Colonic mucosa (tissue), 4 donors: ENCODE data around the gene C3orf49. TPM values are rescaled to one million over a fixed set of nuclear protein-coding genes. Genes with fewer than 3 reads are reported as not detected.

Source experiments
- DNase-seq: peaks from one replicate; pipeline ENCODE4 v3.0.0-alpha.2; 2020
- H3K27ac ChIP-seq: fragments of 200-600 bp; one replicate; pipeline ENCODE4 v1.8.0; 2021
- H3K27me3 ChIP-seq: fragments of 200-600 bp; one replicate; pipeline ENCODE4 v1.8.0; 2021
- H3K36me3 ChIP-seq: fragments of 200-600 bp; one replicate; pipeline ENCODE4 v1.8.0; 2021
- H3K4me1 ChIP-seq: fragments of 200-600 bp; one replicate; pipeline ENCODE4 v1.8.0; 2021; ENCODE audit warnings: mild to moderate bottlenecking
- H3K4me3 ChIP-seq: fragments of 200-600 bp; one replicate; pipeline ENCODE4 v1.8.0; 2021
- H3K9ac ChIP-seq, 2 donors: one replicate each; pipeline ENCODE4 v1.7.0; 2013; ENCODE audit warnings: control low read depth in 2 of 2, low read depth in 2 of 2, low read length in 2 of 2
- H3K9me3 ChIP-seq: fragments of 200-600 bp; one replicate; pipeline ENCODE4 v1.8.0; 2021
- intact Hi-C: fragments of 100-400 bp; cut with DNase I; formaldehyde crosslinking; loops from one replicate; pipeline ENCODE4 v1.14.1; 2022
- total RNA-seq, 2 donors: library from RNA; stranded (reverse); fragmentation: NEBNext Ultra II Directional in 1 of 2; extraction: Animal tissue kit (Norgen Biotek cat#: 25700) in 1 of 2; gene quantifications; one replicate each; pipeline ENCODE4 v1.2.1, GENCODE V29; 2021
- TF ChIP-seq, protein P1 (sequence below): fragments of 200-600 bp; IDR thresholded peaks from one replicate; pipeline ENCODE4 v1.8.0; 2022; ENCODE audit warnings: antibody characterized with exemption, mild to moderate bottlenecking
- donor health status: healthy.
- donor health status: DM: no; HTN: no; CAD: no.
- donor health status: DM: no; HTN: no; CAD: no.

The C3orf49 gene
- total RNA-seq, 2 donors from 2014 or later = not detected

DNA sequence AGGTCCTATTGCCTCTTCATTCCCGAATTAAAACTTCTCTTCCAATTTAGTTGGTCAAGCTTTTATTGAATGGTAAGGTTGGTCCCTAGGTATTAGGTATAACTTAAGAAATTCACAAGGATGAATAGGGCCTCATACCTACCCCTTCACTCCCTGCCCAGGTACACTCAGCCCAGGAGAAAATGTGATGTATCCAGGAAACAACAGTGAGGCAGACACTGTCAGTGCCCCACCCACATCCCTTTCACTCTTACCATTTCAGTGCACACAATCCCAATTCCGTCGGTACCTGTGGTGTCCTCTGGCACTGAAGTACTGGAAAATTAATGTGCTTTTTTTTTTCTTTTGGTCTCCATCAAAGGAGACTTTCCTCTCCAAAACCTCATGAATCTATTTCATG, 10.5 kb upstream of the C3orf49 start:
- no peak overlapping the region for H3K27ac ChIP-seq

DNA sequence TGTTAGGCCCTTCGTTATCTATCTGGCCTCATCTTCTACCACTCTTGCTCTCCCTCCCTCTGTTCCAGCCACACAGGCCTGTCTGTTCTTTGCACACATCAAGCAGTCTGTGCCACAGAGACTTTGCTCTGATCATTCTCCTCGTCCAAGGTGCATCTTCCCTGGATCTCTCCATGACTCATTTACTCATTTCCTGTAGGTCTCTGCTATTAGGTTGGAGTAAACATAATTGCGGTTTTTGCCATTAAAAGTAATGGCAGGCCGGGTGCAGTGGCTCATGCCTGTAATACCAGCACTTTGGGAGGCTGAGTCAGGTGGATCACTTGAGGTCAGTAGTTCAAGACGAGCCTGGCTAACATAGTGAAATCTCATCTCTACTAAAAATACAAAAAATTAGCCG, 9.5 kb upstream of the C3orf49 start:
- Histone ChIP-seq H3K9me3 (no peaks in the 10 kb centered on the region), H3K36me3 (no peaks in the 10 kb centered on the region), H3K9ac (no peak overlapping the region), H3K27me3 (no peaks in the 10 kb centered on the region), H3K4me1 (no peaks in the 10 kb centered on the region), H3K4me3 (no peak overlapping the region), H3K27ac (no peak overlapping the region)
- DNase-seq = no peak
- intact Hi-C loops = no loop called here
- TF ChIP-seq, protein P1, sequence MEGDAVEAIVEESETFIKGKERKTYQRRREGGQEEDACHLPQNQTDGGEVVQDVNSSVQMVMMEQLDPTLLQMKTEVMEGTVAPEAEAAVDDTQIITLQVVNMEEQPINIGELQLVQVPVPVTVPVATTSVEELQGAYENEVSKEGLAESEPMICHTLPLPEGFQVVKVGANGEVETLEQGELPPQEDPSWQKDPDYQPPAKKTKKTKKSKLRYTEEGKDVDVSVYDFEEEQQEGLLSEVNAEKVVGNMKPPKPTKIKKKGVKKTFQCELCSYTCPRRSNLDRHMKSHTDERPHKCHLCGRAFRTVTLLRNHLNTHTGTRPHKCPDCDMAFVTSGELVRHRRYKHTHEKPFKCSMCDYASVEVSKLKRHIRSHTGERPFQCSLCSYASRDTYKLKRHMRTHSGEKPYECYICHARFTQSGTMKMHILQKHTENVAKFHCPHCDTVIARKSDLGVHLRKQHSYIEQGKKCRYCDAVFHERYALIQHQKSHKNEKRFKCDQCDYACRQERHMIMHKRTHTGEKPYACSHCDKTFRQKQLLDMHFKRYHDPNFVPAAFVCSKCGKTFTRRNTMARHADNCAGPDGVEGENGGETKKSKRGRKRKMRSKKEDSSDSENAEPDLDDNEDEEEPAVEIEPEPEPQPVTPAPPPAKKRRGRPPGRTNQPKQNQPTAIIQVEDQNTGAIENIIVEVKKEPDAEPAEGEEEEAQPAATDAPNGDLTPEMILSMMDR = no peak

More for the DNA sequence above, 10.5 kb upstream of the C3orf49 start:
- DNase-seq = no peak
- TF ChIP-seq, protein P1 = no peak
- no peaks in the 10 kb centered on the region for H3K9me3 ChIP-seq
- intact Hi-C loops = no loop called here
- H3K4me1 ChIP-seq = no peaks in the 10 kb centered on the region
- H3K9ac ChIP-seq = no peak overlapping the region
- H3K4me3 ChIP-seq = no peak overlapping the region
- no peaks in the 10 kb centered on the region for H3K27me3 ChIP-seq
- H3K36me3 ChIP-seq = no peaks in the 10 kb centered on the region

DNA sequence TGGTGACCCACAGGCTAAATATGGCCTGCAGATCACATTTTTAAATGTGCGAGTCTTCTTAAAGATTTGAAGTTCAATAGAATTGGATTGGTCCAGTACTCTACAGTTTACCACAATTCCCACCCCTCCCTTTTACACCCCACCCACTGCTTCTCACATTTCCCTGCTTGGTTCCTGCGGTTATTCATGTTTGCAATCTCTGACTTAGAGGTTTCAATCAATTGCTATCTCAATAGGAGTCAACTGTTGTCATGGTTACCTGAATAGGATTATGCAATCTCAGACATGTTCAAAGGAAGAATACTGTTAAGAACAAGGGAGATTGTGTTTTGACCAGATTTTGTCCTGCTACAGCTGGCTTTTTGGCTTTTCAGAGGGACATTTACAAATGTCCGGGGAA, 4.9 kb upstream of the C3orf49 start:
- Histone ChIP-seq H3K4me1 (no peaks in the 10 kb centered on the region), H3K27ac (no peak overlapping the region), H3K9ac (no peak overlapping the region), H3K36me3 (no peaks in the 10 kb centered on the region), H3K4me3 (no peak overlapping the region), H3K9me3 (no peaks in the 10 kb centered on the region), H3K27me3 (no peaks in the 10 kb centered on the region)
- DNase-seq = no peak
- TF ChIP-seq, protein P1 = no peak
- intact Hi-C loops = no loop called here

DNA sequence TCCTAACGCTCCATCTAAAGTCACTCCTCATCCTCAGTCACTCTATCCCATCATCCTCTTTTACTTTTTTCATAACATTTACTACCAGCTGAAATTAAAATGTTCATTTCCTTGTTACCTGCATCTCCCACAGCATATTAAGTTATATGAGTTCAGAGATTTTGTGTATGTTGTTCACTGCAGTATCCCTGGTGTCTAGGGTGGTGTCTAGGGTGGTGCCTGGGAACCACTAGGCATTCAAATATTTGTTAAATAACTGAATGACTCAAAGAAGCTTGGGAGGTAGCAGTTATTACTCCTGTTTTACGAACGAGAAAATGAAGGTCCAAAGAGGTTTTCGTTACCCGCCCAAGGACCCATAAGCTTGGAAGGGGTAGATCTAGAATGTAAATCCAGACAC, 1.9 kb upstream of the C3orf49 start:
- Histone ChIP-seq H3K36me3 (no peaks in the 10 kb centered on the region), H3K4me3 (no peak overlapping the region), H3K9me3 (no peaks in the 10 kb centered on the region), H3K4me1 (no peaks in the 10 kb centered on the region), H3K27ac (no peak overlapping the region), H3K27me3 (no peaks in the 10 kb centered on the region), H3K9ac (no peak overlapping the region)
- DNase-seq = no peak
- TF ChIP-seq, protein P1 = no peak
- intact Hi-C loops = no loop called here

DNA sequence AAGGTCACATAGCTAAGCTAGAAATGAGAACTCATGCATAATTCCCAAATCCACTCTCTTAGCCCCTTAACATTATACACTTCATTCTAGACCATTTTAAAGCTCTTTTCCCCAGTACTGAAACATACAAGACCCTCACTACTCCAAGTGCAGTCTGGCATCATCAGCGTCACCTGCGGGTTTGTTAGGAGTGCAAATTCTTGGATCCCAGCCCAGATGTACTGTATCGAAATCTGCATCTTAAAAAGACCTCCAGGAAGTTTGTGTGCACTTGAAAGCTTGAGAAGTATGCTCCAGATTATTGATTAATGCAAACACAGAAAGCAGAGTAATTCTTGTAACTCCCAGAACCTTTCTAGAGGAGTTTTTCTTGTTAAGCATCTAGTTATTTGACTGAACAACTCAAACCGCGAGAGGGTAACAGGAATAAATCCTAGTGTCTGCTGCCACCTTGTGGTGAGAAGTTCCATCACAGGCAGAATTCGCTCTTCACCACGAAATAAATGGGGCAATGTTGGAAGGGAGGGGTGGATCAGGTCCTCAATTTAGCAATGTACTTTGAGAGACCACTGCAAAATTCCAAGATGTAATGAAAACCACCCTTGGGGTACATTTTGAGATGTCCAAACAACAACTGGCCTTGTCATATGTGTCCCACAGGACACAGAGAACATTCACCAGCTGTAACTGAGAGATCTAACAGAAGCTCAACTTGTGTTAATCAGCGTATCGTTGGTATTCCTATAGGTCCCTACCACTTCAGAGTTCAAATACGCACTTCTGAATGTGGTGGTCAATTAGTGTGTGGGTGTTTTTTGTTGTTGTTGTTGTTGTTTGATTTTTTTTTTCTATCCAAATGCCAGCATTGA, 583 bp upstream of the C3orf49 start:
- Histone ChIP-seq H3K4me1 (no peaks in the 10 kb centered on the region), H3K9ac (no peak overlapping the region), H3K4me3 (no peak overlapping the region), H3K27me3 (no peaks in the 10 kb centered on the region), H3K36me3 (no peaks in the 10 kb centered on the region), H3K9me3 (no peaks in the 10 kb centered on the region), H3K27ac (no peak overlapping the region)
- intact Hi-C loops = loop anchor here (2.0 kb wide), 1 partner anchor 468 kb away; no protein-coding TSS in a partner anchor
- peak; percentile 73 for DNase-seq
- TF ChIP-seq, protein P1 = peak; percentile 78
